ENCODE measurements around the gene CFHR5. TPM values are rescaled to one million over a fixed set of nuclear protein-coding genes. Genes with fewer than 3 reads are reported as not detected.

Gene CFHR5
- not detected in 2 replicates for total RNA-seq

DNA sequence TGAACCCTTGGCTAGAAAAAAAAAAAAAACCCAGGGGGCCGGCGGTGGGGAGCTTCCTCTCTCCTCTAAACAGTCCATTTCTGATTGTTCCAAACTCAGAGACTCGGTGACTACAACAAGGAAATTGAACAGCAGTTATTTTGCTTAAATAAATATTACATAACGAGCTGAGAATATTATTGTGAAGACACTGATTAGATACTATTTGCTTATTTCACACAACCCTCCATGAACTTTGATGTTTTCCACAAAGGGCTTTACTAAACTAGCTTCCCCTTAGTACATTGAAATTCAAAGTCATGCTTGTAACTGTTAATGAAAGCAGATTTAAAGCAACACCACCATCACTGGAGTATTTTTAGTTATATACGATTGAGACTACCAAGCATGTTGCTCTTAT, at the start of gene CFHR5:
Gene CFHR5 (plus strand): TSS at position 279 of the 400 bp plus-strand sequence. CDS start 109 bp downstream, at position 388.

DNA sequence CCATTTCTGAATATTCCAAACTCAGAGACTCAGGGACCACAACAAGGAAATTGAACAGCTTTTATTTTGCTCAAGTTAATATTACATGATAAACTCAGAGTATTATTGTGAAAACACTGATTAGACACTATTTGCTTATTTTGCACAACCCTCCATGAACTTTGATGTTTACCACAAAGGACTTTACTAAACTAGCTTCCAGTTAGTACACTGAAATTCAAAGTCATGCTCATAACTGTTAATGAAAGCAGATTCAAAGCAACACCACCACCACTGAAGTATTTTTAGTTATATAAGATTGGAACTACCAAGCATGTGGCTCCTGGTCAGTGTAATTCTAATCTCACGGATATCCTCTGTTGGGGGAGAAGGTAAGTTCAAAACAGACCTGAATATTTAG, 33.8 kb upstream of the CFHR5 start, which contains the start of gene CFHR2:
Gene CFHR2 (plus strand): TSS at position 171 of the 400 bp plus-strand sequence. CDS start 143 bp downstream, at position 314.

Small RNA genes within 50 kb of the gene (small RNA-seq; reads per million reads assigned to genes)
- gene AL139418.1 (ENCODE audit: low replicate concordance), result not detected

Other genes starting within 250 kb of the CFHR5 start
- gene CFHR3, start 202.7 kb upstream of the CFHR5 start, total RNA-seq, result not detected in 2 replicates
- gene CFHR1, start 157.8 kb upstream of the CFHR5 start, total RNA-seq, result not detected in 2 replicates
- gene CFHR4, start 89.5 kb upstream of the CFHR5 start, total RNA-seq, result not detected in 2 replicates
- not detected in 2 replicates for gene CFHR2, start 33.8 kb upstream of the CFHR5 start, total RNA-seq
- gene F13B, start 89.7 kb downstream of the CFHR5 start, total RNA-seq, result under 0.01 TPM in 1 of 2 replicates, not detected in the other
- 1.1 and 58.0 TPM in 2 replicates for gene ASPM, start 169.1 kb downstream of the CFHR5 start, total RNA-seq
- gene ZBTB41, start 223.7 kb downstream of the CFHR5 start, total RNA-seq, result 11.6 and 17.8 TPM in 2 replicates

Measured in placental pericyte (primary cell).